ENCODE data around the gene AKAP8.
"Not testable (repeated sequence)": the region's sequence is repeated elsewhere in the genome, so short reads cannot be mapped to it uniquely, and the experiment has no call there.

AKAP8 gene

GRCh38 chr19:15379083-15379998 is at the start of gene AKAP8:
Gene AKAP8 (minus strand): TSS chr19:15379787. CDS start chr19:15379731, 56 bp downstream.
- peak; percentile 100 for DNase-seq (ENCODE audit: low spot score)

- DNase-seq (ENCODE audit: low spot score): no peak
Measured at GRCh38 chr19:15427991-15428471, 48.4 kb upstream of the AKAP8 start.

DNA sequence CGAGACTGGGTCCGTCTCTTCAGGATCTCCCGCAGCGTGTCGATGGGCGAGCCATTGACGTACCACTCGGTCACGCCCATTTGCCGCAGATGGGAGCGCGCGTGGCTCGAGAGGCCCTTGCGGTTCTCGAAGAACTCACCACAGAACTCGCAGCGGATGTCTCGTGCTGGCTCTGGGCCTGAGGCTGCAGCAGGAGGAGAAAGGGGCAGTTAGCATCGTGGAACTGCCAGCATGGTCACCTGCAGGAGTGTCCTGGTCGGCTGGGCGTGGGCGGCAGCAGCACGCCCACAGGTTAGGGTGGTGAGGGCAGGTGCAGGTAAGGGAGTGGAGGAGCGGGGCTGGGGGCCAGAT is 47.7 kb upstream of the AKAP8 start:
- no peak for DNase-seq (ENCODE audit: low spot score)

DNA sequence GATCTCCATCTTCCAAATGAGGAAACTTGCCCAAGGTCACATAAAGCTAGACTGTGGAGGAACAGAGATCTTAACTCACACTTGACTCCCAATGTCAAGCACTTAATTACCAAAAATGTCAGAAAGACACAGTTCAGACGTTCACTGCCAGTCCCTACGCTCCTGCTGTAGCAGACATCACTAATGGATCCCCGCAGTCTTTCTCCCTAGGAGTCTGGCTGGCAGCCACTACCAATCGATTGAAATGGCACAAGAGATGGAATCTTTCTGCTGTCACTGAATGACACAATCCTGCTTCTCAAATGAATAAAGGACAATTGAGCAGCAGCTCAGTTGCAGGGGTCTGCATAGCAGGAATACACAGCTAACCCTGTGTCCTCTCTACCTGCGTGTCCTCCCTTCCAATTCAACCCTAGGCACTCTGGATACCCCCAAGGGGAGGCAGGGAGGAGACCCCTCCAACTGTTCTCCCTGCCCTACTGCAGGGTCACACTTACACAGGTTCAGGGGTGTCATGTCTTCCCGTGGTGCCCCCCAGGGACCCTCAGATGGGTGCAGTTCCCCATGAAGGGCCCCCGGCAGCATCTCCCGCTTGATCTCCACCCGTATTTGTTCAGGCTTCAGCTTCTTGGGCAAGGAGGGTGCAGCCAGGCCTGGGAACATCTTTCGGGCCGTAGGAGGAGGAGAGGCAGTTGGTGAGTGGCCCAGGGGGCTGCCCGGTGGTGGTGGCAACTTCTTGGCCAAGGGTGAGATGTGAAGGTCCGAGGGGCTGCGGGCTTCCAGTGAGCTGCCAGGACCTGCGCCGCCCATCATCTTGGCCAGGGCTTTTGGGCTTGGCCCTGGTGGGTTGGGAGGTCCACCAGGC is 47.1 kb upstream of the AKAP8 start:
- no peak for DNase-seq (ENCODE audit: low spot score)

GRCh38 chr19:15425321-15425950 is 45.8 kb upstream of the AKAP8 start:
- no peak for DNase-seq (ENCODE audit: low spot score)

- DNase-seq (ENCODE audit: low spot score): no peak
Measured at GRCh38 chr19:15424692-15425272, 45.2 kb upstream of the AKAP8 start.

DNA sequence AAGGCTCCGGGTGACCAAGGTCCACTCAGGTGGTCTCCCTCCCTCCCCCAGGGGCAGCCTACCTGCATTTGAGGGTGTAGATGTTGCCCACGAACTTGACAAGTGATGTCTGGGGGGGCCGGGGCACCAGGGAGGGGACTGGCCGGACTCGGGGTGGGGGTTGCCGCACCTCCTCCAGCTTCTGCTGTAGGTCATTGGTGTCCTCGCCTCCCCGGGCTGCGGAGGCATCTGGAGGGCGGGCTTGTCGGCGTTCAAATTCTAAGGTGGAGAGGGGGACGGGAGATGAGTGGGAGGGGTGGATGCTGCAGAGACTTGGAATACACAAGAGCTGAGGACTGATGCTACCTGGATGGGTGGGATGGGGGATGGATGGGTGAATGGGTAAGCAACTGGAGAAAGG is 44.5 kb upstream of the AKAP8 start:
- DNase-seq (ENCODE audit: low spot score): no peak

DNA sequence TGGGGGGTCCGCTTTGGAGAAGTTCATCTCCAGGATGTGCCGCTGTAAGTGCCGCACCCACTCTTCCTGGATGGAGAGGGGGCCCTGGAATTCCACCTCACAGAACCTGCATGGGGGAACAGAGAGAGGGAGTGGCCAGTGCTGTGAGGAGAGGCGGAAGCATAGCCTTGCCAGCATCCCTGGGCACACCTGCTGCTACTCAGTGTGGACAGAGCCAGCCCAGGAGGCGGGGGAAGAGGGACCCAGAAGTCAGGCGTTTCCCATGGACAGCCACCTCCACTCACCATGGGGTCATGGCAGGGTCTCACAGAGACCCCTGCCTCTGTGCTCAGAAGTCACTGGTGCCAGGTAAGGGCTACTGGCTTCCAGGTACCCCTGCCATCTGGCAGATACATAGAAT is 43.5 kb upstream of the AKAP8 start:
- no peak for DNase-seq (ENCODE audit: low spot score)

DNA sequence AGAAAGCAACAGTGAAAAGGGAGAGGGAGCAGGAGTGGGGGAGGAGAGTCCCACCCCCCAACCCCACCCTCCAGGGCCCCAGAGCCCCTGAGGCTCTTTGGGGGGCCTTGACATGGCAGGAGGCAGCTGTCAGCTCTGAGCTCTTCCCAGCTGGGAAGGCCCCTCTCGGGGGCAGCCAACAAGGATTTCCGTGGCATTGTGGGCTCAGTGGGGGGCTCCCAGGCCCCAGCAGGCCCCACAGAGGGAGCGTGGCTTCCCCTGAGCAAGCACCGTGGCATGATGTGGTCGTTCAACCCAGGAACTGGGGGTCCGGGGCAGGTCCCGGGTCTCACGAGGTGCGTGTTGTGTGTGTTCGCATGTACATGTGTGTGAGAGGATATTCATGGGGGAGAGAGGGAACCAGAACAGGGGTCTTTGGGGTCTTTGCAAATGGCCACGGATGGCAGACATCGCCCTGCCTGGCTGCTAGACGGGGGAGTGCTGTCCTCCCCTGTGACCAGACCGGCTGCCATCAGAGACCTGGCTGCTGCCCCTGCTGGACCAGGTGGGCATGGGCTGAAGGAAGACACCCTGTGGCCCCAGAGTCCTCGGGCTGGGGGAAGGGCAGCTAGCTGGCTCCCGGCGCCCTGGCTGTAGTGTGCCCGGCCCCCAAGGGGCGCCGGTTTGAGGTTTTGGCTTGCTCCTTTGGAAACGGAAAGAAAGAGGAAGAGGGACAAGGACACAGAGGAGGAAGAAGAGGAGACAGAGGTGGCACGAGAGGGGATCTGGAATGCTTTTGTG is 42.9 kb upstream of the AKAP8 start:
- DNase-seq (ENCODE audit: low spot score): no peak

DNA sequence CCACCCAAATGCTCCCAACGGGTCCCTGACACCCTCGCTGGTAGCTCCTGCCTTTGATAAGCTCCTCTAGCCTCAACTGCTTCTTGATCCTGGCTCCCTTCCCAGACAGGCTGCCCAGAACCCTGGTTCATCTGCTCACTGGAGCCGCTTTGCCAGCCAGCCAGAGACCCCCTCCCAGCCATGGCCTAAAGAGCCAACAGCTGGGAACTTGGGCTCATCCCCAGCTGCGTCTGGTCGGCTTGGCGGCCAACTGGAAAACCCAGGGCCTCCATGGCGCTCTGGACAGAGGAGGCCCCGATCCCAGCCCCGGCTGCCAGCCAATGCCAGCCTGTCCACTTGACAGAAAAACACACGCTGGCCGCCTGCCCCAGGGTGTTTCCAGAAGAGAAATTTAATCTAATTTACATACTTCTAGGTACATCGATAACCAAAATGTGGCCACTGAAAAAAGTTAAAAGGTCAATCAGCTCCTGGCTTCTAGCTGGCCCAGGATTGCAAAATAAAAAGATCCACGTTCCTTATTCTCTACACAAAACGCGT is 42.2 kb upstream of the AKAP8 start:
- no peak for DNase-seq (ENCODE audit: low spot score)

DNA sequence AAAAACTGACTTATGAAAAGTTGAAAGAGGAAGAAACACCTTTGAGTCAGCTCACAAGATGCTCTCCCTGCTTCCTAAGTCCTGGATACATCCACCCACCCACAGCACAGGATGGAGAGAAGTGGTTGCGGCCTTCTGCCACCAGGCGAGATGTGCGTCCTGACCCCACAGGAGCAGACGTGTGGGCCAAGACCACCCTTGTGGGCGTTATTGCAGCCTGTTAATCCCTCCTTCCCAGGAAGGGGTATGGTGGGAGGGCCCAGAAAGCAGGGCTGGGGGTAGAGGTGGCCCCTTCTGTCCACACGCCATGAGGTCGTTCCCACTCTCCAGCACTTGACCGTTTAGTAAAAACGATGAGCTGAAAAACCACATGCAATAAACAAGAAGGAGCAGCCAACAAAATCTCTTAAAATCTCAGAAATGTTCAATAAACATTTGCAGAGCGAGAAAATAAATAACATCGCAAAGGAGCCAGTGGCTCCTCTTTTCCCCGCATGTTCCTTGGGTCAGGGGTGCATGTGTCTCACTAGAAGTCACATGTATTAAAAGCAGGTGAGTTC is 41.6 kb upstream of the AKAP8 start:
- DNase-seq (ENCODE audit: low spot score): no peak

DNA sequence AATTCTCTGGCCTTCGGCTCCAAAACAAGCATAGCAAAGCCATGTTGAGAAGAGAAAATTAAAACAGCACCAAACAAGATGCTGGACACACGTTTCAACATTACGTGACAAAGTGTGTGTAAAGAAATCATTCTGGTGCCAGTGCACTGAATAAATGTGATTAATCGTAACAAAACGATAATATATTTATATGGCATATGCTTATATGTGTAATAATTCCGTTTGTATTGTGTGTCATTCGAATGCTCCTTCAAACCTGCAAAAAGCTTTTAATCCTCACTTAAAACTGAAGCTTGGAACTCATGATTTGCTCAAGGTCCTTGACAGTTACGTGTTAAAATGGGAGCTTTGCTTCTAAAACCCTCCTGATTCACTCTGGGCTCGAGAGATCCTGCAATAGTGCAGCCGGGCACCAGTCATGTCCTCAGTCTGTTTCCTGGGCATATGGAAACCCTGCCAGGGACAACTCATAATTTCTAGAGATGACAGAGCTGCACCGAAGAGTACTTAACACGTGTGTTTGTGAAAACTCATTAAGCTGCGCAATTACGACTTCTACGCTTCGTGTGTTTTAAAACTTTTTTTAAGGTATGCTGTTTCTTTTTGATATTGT is 39.9 kb upstream of the AKAP8 start:
- DNase-seq (ENCODE audit: low spot score): peak; percentile 54

- peak; percentile 100 for DNase-seq (ENCODE audit: low spot score)
Measured at GRCh38 chr19:15418579-15419412, 39.2 kb upstream of the AKAP8 start, which contains the start of gene AKAP8L. Gene AKAP8L (minus strand): TSS chr19:15418988. CDS start chr19:15418923, 65 bp downstream.

- peak; percentile 46 for DNase-seq (ENCODE audit: low spot score)
Measured at GRCh38 chr19:15418231-15418578, 38.6 kb upstream of the AKAP8 start.

GRCh38 chr19:15417699-15418098 is 38.1 kb upstream of the AKAP8 start:
- no peak for DNase-seq (ENCODE audit: low spot score)

DNA sequence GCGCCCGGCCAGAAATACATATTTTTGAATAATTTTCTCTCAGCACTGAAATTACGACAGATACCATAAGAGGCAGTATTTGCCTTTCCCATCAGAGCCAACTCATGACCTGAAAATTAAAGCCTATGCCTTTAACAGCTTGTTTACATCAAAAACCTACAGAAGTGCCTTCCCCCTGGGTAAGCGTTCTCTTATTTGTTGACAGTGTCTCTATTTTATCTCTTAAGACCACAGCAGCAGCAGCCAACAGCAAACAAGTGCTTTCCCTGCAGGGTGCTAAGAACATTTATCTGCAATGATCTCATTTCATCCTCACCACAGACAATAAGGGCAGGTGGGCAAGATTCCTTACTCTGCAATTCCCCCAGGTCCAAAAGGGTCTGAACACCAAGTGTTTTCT is 33.2 kb upstream of the AKAP8 start:
- DNase-seq (ENCODE audit: low spot score): no peak

GRCh38 chr19:15411351-15411750 is 31.8 kb upstream of the AKAP8 start:
- DNase-seq (ENCODE audit: low spot score): not testable (repeated sequence)

- DNase-seq (ENCODE audit: low spot score): no peak
Measured at GRCh38 chr19:15404780-15405211, 25.2 kb upstream of the AKAP8 start.
